Prostate gland (tissue), 2 donors: ENCODE data around the gene SPAG9. TPM values are rescaled to one million over a fixed set of nuclear protein-coding genes. Genes with fewer than 3 reads are reported as not detected.

Experiments
- DNase-seq: peaks from one replicate; pipeline ENCODE4 v3.0.0-alpha.2; 2019; ENCODE audit warnings: low spot score
- H3K27ac ChIP-seq, 2 donors: fragments of 200-600 bp; sonication (generic); 2 replicates each; pipeline ENCODE4 v1.5.1; 2017 to 2019
- H3K27me3 ChIP-seq: fragments of 200-600 bp; sonication (generic); replicated peaks from 2 replicates; pipeline ENCODE4 v1.5.1; 2019; ENCODE audit not compliant: insufficient read depth
- H3K36me3 ChIP-seq, 2 donors: fragments of 200-600 bp; sonication (generic); 1 replicate in 1 of 2; 2 replicates in 1 of 2; pipeline versions ENCODE4 v1.5.1 to v1.8.1; 2017 to 2019
- H3K4me1 ChIP-seq: fragments of 200-600 bp; sonication (generic); replicated peaks from 2 replicates; pipeline ENCODE4 v1.5.1; 2019
- H3K4me3 ChIP-seq, 2 donors: fragments of 200-600 bp; sonication (generic); 2 replicates each; pipeline ENCODE4 v1.5.1; 2017 to 2019
- H3K9me3 ChIP-seq: fragments of 200-600 bp; sonication (generic); 2 replicates; pipeline ENCODE4 v1.5.1; 2017
- POLR2A ChIP-seq: fragments of 450-650 bp; IDR thresholded peaks from one replicate; pipeline ENCODE4 v1.6.1; 2016; ENCODE audit warnings: antibody characterized with exemption, mild to moderate bottlenecking
- POLR2AphosphoS5 ChIP-seq: sonication (generic); formaldehyde crosslinking; IDR thresholded peaks from one replicate; pipeline ENCODE4 v1.6.1; 2017; ENCODE audit warnings: antibody characterized with exemption
- WGBS: methylation state at CpG from one replicate; pipeline ENCODE4 v1.1.5; 2018; 5-methylcytosine and 5-hydroxymethylcytosine counted together
- intact Hi-C: fragments of 100-400 bp; cut with DNase I; formaldehyde crosslinking; loops from one replicate; pipeline ENCODE4 v1.14.2; 2022
- total RNA-seq, 2 donors: library from RNA; depleted of rRNA; stranded (reverse); fragments of >200 nt; gene quantifications; one replicate each; pipeline ENCODE4 v1.1.0, GENCODE V29; 2016
- TF ChIP-seq, protein P1 (sequence below), 4 experiments: fragments of 200-600 bp in 2 of 4; fragments of 450-650 bp in 2 of 4; sonication (generic) in 2 of 4; IDR thresholded peaks; 1 replicate in 3 of 4; 2 replicates in 1 of 4; pipeline ENCODE4 v1.5.1; 2016 to 2019; ENCODE audit warnings: antibody characterized with exemption in 4 of 4, mild to moderate bottlenecking in 2 of 4, moderate library complexity in 2 of 4

SPAG9 gene
- total RNA-seq, 2 donors from 2014 or later: 48.3 to 98.3 TPM

DNA sequence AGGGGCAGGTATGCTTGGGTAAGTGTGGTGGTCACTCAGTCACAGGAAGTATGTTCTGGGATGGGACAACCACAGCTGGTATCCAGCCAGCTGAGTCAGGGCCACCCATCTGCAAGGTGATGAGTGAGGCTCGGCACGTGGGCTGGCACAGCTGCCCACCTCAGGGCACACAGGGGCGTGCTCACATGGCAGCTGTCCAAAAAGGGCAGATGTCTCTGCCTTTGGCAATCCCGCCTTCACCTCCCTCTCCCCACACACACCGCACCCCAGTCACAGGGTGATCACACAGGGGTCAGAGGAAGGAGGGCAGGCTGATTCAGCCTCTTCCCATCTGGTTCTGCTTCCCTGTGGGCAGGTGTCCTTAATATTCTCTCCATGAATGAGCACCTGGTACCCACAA, 168.7 kb downstream of the SPAG9 start:
- peaks cover 20% of the 10 kb centered on the region for H3K4me1 ChIP-seq
- H3K4me3 ChIP-seq: no peak overlapping the region
- no peaks in the 10 kb centered on the region for H3K36me3 ChIP-seq
- intact Hi-C loops: loop anchor here (10.0 kb wide), 2 partner anchors 167 to 407 kb away; partner anchors contain the start of gene SPATA20
- H3K27ac ChIP-seq: peak overlapping the region in 1 of 2 donors; percentile 5
- H3K9me3 ChIP-seq: no peaks in the 10 kb centered on the region
- TF ChIP-seq, protein P1, sequence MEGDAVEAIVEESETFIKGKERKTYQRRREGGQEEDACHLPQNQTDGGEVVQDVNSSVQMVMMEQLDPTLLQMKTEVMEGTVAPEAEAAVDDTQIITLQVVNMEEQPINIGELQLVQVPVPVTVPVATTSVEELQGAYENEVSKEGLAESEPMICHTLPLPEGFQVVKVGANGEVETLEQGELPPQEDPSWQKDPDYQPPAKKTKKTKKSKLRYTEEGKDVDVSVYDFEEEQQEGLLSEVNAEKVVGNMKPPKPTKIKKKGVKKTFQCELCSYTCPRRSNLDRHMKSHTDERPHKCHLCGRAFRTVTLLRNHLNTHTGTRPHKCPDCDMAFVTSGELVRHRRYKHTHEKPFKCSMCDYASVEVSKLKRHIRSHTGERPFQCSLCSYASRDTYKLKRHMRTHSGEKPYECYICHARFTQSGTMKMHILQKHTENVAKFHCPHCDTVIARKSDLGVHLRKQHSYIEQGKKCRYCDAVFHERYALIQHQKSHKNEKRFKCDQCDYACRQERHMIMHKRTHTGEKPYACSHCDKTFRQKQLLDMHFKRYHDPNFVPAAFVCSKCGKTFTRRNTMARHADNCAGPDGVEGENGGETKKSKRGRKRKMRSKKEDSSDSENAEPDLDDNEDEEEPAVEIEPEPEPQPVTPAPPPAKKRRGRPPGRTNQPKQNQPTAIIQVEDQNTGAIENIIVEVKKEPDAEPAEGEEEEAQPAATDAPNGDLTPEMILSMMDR (IDR thresholded peaks at IDR 0.05): no peak
- TF ChIP-seq POLR2AphosphoS5 (no peak), POLR2A (no peak)
- DNase-seq: no peak
- WGBS: 51% methylated on average over 5 of the region's 5 CpGs
- H3K27me3 ChIP-seq: no peaks in the 10 kb centered on the region

DNA sequence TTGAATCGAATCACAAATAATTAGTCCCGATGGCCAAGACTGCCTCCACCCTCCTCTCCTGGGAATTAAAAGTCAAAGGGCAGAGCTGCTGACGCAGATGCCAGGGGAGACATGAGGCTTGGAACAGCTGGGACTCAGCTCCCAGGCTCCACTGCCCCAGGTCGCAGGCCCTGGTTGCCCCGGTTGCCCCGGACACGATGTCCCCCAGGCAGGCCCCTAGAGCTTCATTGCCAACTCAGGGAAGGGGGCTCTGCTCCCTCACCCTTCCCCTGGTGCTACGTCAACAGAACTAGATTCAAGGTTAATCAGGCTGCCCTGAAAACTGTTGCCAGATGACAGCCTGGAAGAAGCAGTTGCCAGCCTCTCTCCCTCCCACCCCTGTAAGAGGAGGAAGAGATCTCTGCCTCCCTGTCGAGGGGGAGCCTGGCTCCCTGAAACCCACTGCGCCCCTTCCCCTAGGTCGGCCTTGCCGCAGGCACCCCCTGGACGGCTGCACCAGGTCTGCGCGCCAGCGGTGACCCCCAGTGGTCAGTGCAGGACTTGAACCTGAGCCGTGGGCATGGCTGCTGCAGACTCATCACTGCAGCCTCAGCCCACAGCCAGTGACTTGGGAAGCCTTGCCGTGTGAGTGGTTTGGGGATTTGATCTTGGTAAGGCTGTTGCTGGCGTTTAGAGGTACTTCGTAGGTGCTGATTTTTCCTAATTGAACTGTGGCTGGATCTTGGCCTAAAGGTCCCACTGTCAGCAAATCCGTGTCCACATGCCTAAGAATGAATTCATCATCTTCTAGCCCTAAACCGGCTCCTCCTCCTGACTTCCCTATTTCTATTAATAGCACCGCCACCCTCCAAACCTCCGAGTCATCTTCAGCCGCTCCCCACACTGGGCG, 170.4 kb downstream of the SPAG9 start:
- no peaks in the 10 kb centered on the region for H3K9me3 ChIP-seq
- no peaks in the 10 kb centered on the region for H3K36me3 ChIP-seq
- H3K4me3 ChIP-seq: no peak overlapping the region
- peak; percentile 67 for DNase-seq
- 16% methylated on average over 25 of the region's 26 CpGs for WGBS
- H3K27ac ChIP-seq: peak overlapping the region; percentile 77 to 82
- peak; percentile 32 for TF ChIP-seq POLR2A
- peak; percentile 58 for TF ChIP-seq POLR2AphosphoS5
- TF ChIP-seq, protein P1 (IDR thresholded peaks at IDR 0.05): peak; percentile 35 to 91 (median 83)
- peaks cover 20% of the 10 kb centered on the region for H3K4me1 ChIP-seq
- intact Hi-C loops: loop anchor here (10.0 kb wide), 2 partner anchors 165 to 405 kb away; partner anchors contain the start of gene SPATA20
- no peaks in the 10 kb centered on the region for H3K27me3 ChIP-seq

DNA sequence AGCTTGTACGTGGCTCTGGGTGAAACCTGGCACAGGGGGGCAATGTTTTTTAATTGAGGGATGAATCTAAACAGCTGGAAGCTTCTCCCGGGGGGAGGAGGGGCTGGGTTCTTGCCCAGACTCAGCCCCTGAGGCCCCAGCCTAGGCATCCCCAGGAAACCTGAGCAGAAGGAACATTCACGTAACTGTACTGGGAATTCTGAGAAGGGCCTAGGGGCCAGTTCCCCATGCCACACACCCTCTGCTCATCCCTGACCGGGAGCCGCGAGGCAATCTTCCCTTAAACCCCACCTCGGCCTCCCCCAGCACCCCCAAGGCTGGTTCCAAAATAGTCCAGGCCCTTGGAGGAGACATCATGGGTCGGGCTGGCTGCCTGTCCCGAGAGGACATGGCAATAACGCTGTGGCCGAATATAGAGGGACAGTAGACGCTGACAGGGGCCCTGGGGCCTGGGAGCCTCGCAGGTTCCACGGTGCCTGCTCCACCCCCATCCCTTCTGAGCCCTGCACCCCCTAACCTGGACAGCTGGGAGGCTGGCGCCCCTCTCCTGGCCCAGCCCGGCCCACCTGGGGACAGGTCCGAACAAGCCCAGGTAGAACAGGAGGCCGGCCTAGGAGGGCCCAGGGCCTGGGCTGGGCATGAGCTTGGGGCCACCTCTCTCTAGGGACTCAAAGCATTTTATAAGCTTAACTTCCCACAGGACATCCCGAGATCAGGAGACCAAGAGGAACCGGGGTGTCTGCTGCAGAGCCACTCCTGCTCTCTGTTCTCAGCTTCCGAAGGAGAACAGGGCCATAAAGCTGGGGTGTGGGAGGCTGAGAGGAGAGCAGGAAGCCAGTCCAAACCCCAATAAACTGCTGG, 171.3 kb downstream of the SPAG9 start:
- Histone ChIP-seq H3K4me1 (peaks cover 22% of the 10 kb centered on the region), H3K36me3 (no peaks in the 10 kb centered on the region), H3K27ac (peak overlapping the region; percentile 77 to 82), H3K27me3 (no peaks in the 10 kb centered on the region), H3K9me3 (no peaks in the 10 kb centered on the region), H3K4me3 (no peak overlapping the region)
- TF ChIP-seq POLR2A: peak; percentile 5
- TF ChIP-seq, protein P1 (IDR thresholded peaks at IDR 0.05): no peak
- TF ChIP-seq POLR2AphosphoS5: no peak
- whole genome bisulfite sequencing: 47% methylated on average over 21 of the region's 21 CpGs
- intact Hi-C loops: no loop called here
- DNase-seq: no peak

DNA sequence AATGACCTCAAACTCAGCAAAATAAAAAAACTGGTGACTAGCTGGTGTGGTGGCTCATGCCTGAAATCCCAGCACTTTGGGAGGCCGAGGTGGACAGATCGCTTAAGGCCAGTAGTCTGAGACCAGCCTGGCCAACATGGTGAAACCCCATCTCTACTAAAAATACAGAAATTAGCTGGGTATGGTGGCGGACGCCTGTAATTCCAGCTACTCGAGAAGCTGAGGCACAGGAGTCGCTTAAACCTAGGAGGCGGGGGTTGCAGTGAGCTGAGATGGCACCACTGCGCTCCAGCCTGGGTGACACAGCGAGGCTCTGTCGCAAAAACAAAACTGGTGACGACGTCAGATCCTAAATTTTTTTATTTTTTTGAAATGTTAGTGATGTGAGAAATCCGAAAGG, 172.0 kb downstream of the SPAG9 start:
- Histone ChIP-seq H3K27me3 (no peaks in the 10 kb centered on the region), H3K36me3 (no peaks in the 10 kb centered on the region), H3K9me3 (no peaks in the 10 kb centered on the region), H3K4me1 (peaks cover 29% of the 10 kb centered on the region), H3K4me3 (no peak overlapping the region), H3K27ac (peak overlapping the region; percentile 77 to 82)
- no peak for DNase-seq
- 89% methylated on average over 13 of the region's 13 CpGs for WGBS
- intact Hi-C loops: no loop called here
- TF ChIP-seq, protein P1 (IDR thresholded peaks at IDR 0.05): no peak
- TF ChIP-seq POLR2A (no peak), POLR2AphosphoS5 (no peak)
